HG03565 (cell line): ENCODE results near the gene PSTPIP1.

Experiments
- ATAC-seq: cut with Tn5 transposase; IDR thresholded peaks from one replicate; pipeline ENCODE4 v1.9.1; 2021; ENCODE audit warnings: mild to moderate bottlenecking, moderate library complexity; ENCODE audit not compliant: unreplicated experiment

The PSTPIP1 gene

DNA sequence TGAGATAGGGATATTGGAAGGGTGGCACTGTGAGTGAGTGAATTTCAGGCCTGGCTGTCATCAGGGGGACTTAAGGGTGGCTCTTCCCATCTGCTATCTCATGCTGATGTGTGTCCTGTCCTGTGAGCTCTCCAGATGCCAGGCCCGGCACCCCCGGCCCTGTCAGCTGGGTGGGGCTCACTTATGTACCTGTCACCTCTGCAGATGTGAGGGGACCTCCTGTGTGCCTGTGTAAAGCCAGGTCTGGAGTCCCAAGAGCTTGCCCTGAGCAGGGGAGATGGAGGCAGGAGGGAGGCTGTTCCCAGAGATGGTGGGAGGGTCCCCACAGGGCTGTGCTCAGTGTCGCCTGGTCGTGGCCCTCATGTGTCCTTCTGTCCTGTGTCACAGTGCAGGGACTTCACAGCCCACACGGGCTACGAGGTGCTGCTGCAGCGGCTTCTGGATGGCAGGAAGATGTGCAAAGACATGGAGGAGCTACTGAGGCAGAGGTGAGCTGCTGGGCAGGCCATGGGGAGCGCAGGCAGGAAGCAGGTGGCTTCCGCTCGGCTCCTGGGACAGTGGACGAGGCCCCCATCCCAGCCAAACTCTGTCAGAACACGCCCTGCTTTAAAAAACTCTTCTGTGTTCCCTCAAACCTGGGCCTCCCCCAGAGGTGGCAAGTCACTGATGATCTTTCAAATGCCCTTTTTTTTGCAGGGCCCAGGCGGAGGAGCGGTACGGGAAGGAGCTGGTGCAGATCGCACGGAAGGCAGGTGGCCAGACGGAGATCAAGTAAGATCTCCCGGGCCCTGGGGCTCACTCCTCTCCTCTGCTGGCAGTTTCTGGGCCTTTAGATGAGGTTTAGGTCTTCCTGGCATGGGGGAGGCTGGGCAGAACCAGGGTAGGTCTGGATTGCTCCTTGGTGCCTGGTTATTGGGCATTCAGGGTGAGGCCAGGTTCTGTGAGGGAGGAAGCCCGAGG, 23.1 kb downstream of the PSTPIP1 start:
- no peak for ATAC-seq

DNA sequence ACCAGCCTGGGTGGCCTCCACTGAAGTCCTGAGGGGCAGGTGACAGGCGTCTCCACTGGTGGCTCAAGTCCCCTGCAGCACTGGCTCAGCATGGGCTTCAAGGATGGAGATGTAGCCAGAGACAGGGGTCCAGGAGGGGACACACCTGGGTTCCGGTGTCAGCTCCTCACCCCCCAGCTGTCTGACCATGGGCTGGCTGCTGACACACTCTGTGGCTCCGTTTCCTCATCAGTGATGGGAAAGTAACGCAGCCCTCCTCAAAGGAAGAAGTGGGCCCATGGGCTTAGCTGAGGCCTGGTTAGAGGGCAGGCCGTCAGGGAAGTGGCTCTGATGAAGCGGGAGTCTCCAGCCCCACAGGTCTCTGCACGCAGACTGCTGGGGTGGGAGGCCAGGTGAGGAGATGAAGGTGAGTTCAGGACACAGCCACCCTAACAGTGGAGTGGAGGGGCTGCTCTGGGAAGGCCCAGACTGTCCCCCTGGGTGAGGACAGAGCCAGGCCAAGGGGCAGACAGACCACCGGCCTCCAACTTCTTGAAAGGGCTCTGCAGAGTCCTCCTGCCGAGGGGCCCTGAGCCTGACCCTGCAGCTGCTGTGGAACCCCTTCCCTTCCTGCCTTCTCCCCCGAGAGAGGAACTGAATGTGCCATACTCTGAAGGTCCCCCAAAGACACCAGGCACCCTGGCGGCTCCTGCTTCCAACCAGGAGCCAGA, 24.0 kb downstream of the PSTPIP1 start:
- no peak for ATAC-seq

DNA sequence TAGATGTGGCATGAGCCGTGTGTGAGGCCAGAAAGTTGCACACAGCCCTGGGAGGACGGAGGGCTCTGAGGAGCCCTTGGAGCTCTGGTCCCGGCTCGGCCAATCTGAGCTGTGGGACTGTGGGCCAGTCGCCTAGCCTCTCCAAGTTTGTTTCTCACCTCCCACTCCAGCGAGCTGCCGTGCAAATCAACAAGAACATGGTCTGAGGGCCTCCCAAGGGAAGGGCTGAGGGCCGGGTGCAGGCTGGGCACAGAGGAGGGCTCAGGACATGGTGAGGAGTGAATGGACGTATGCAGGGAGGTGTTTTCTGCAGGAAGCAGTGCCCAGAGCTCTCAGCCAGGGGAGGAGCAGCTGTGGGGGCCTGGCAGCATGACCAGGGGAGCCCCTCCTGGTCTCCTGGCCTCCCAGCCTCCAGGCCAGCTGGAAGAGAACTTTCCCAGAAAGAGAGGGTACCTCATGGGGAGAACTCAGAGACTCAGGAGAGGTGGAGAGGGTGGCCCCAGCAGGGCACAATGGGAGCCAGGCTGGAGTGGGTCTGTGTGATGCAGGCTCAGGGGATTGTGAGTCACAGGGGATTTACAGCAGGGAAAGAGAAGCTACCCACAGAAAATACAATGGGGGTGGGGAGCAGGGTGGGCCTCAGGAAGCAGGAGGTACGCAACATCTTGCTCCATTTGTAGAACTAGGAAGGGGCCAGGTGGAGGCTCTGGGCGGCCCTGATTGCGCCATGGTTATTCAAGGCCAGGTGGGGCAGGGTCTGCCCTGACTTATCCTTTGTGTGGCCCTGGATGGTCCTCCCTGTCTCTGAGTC, 24.8 kb downstream of the PSTPIP1 start:
- ATAC-seq, result no peak

DNA sequence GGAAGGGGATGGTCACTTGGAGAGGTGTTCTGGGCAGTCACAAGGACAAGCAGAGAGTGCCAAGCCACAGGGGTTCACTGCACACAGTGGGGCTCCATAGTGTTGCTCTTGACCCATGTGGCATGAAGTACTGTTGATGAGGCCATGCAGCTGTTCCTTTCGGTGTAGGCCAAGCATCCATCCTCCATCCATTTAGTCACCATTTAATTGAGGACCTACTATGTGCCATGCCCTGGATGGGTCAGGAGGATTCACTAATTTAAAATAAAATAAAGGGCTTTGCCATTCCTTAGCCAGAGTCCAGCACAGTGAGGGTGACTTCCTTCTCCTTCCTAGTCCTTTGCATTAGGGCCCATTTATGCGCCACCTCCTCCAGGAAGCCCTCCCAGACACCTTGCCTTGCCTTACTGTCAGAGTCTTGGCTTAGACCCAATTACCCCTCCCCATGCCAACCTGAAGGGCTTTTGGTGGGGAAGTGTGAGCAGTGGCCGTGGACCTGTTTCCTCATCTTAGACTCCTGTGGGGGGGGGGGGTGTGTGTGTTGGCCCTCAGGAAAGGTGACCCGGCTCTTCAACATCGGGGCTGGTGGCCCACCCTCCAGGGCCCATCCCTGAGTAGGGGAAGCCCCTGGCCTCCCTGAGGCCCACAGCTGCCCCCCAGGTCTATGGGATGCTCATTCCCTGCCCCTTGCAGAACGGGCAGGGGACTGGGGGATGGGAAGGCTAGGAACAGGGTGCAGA, 25.6 kb downstream of the PSTPIP1 start:
- ATAC-seq, result no peak

- ATAC-seq, result no peak
Observed at GRCh38 chr15:77021088-77021481, 26.2 kb downstream of the PSTPIP1 start.

DNA sequence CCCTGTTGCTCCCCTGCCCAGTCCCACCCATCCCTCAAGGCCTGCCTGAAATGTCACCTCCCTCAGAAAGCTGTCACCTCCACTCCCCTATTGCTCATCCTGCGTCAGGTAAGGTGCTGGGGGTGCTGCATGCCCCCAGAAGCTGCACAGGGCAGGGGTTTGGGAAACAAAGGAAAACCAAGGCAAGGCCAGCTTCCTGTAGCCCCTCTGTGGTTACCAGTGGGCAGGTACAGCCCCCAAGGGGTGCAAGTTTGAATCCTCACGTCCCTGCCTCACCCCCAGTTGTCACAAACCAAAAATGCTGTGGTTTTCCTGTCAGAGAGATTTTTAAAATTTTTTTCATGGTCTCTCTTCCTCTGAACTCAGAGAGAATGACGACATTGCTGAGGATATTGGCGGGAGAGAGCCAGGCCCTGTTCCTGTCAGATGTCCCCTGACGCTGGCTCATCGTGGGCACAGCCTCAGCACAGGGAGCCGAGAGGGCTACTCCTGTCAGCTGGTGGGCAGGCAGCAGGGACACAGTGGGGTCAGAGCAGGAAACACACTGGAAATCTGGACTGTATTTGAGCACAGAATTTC, 27.0 kb downstream of the PSTPIP1 start:
- no peak for ATAC-seq

GRCh38 chr15:77022646-77023575, 28.0 kb downstream of the PSTPIP1 start:
- no peak for ATAC-seq

DNA sequence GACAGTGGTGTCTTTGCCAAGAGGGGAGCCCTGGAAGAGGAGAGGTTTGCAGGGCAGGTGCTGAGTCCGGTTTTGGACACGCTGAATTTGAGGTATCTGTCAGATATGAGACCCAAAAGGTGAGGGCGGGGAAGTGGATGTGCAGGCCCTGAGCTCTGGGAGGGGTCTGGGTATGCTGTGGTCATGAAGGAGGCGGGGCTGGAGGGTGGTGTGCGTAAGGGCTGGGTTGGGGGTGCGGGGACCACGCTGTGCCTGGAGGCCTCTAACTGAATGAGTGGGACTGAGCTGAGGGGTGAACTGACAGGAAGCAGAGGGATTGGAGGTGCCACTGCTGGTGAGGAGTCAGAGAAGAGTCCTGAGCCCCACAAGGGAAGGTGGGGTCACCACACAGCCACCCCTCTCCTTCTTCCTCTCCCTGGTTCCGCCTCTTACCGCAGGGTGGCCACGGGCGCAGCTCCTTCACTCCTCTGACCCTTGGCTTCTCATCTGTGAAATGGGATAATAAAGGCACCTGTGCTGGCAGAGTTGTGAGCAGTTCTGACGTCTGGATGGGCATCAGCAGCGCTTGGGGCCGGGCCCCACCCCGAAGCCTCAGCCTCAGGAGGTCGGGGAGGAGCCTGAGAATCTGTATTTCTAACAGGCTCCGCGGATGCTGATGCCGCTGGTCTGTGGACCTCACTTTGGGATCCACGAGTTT, 28.8 kb downstream of the PSTPIP1 start:
- no peak for ATAC-seq

DNA sequence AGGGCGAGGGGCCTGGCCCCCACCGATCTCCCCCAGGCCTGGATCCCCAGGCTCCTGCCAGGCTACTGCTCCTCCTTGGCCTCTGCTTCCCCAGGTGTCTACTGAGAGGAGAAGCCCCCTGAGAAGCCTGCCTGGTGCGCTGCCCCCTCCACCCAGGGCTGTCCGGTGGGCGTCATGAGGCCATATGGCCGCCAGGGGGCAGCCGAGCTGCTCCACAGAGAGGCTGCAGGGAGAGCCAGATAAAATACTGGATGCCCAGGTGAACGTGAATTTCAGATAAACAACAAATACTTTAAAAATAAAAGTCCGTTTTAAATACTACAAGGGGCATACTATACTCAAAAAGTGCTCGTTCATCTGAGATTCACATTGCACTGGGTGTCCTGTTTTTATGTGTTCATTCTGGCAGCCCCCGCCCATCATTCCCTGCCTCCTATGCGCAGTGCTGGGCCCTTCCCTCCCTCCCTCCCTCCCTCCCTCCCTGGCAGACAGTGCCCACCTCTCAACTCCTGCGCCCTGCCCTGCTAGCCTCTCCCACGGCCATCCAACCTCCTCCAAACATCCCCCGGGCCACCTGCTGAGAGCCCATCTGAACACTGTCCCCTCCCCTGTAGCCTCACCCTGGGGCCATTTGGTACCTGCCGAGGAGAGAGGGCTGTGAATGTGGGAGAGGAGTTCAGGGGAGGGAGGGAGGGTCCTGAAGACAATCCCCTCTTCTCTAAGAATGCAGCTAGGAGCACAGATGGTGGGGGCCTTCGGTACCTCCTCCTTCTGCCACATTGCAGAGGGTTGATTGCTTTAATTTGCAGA, 29.6 kb downstream of the PSTPIP1 start:
- ATAC-seq, result no peak

GRCh38 chr15:77025083-77025901, 30.4 kb downstream of the PSTPIP1 start:
- no peak for ATAC-seq

DNA sequence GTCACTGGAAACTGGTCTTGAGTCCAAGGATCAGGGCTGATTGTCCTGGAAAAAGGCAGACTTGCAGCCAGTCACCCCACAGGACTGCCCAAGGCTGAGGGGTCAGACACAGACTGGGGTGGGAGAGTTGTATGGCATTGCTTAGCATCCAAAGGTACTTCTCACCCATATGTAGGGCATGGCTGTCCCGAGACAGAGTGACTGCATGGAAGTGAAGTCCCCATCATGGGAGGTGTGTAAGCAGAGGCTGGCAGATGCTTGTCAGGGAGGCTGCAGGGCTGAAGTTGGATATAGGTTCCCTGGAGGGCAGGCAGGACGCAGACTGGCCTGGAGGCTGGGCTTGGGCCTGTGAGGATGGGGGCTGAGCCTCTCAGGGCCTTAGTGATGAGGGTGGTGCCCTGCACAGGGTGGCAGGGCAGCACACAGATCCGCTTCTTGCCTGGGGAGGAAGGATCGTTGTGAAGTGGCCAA, 31.1 kb downstream of the PSTPIP1 start:
- no peak for ATAC-seq

DNA sequence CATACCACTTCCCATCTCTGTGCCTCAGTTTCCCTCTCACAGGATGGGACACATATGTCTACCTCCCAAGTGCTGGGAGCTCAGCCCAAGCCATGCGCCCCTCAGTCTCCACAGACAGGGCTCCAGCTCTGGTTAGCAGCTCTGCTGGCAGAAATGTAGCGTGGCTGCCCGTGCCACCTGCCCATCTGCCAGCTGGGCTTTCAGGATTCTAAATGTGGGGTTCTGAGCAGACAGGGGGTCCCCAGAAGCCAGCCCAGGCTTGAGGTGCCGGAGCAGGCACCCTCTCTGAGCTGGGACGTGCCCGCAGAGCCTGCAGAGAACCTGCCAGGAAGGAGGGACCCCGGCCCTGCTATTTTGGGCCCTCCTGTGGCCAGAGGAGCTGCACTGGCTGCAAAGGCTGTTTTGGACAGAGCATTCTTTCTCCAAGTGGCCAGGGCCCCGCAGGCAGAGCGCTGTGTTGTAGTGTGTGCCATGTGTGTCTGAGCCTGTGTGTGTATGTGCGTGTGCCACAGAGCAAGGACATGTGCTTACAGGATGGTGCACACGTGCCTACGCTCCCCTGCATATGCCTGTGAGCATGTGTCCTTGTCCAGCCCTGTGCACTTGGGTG, 31.7 kb downstream of the PSTPIP1 start:
- ATAC-seq, result no peak

DNA sequence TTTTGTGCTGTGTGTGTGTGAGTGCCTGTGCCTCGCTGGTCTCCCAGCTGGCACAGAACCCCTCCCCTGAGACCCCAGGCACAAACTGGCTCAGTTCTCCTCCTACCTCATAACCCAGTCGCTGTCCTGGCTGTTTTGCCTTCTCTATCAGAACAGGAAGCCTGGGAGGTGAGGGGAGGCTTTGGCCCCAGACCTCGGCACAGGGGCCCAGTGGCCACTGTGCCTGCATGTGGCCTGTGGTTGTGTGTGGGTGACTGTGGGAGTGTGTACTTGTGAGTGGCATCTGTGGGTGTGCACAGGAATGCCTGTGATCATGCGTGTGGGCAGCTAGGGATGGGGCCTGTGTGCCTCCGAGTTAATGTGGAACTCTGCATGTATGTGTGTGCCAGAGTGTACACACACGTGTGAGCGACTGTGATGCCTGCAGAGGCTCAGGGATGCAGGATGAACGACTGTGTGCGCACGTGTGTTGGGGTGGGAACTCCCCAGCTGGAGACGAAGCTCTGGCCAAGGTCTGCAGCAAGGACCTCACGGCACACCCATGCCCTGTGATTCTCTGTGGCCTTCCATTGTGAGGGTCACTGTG, 32.3 kb downstream of the PSTPIP1 start:
- ATAC-seq, result no peak

GRCh38 chr15:77027697-77028450, 32.9 kb downstream of the PSTPIP1 start:
- no peak for ATAC-seq

GRCh38 chr15:77028451-77029165, 33.7 kb downstream of the PSTPIP1 start:
- ATAC-seq, result no peak
